ENCODE data around the gene LMO2.

LMO2 gene

DNA sequence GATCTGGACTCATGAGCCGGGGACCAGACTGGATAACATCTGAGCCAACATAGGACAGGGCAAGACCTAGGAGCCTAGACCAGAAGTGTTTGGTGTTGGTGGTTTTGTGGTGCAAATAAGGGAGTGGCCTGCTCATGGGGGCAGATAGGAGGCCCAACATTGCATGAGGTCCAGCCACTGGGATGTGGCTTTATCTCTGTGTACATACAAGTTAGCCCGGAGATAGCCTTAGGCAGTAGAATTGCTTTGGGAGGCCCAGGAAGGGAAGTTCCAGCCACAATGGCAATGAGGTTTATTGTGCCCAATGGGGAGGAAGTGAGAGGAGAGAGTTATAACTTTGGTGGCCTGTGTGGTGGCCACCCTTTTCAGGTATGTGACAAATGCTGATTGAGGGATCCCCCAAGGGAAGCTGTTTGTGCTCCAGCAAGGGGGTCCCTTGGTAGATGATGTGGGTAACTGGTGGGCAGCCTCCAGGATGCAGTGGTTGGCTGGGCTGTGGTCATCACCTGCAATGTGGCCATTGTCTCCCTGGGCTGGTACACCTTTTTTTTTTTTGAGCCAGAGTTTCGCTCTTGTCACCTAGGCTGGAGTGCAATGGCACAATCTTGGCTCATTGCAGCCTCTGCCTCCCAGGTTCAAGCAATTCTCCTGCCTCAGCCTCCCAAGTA, 6.4 kb downstream of the LMO2 start:
- no peak for DNase-seq

DNA sequence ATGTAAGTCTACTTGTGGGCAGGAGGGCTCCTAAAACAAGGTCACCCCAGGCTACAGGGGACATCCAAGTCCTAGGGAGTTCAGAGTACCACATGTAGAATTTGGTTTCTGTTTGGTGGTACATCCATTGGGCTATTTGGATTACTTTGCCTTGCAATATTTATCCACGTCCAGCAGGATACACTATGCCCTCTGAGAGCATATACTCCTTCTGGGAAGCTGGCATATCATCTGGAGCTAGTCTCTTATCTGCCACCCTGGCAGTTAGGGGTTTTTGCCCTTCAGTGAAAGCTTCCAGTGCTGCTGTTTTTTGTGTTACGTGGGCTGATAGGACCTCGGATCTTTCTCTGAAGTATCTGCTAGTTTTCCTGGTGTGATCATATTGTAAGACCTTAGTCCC, 7.3 kb downstream of the LMO2 start:
- no peak for DNase-seq

DNA sequence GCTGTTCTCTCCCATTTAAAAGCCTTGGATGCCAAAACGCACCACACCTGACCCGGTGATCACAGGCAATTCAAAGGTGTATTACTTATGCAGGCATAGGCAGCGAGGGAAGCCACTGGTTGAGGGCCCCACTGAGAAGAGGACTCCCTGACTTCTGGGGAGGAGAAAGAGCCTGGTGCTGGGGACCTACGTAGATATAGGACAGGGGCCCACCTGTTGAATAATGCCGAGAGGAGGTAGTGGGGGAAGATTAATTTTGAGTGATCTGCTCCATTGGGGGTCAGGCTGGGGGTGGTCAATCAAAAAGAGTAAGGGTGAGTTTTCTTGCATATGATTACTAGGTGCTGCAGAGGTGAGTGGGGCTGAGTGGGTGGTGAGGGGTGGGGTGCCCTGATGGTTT, 7.8 kb downstream of the LMO2 start:
- DNase-seq: no peak

DNA sequence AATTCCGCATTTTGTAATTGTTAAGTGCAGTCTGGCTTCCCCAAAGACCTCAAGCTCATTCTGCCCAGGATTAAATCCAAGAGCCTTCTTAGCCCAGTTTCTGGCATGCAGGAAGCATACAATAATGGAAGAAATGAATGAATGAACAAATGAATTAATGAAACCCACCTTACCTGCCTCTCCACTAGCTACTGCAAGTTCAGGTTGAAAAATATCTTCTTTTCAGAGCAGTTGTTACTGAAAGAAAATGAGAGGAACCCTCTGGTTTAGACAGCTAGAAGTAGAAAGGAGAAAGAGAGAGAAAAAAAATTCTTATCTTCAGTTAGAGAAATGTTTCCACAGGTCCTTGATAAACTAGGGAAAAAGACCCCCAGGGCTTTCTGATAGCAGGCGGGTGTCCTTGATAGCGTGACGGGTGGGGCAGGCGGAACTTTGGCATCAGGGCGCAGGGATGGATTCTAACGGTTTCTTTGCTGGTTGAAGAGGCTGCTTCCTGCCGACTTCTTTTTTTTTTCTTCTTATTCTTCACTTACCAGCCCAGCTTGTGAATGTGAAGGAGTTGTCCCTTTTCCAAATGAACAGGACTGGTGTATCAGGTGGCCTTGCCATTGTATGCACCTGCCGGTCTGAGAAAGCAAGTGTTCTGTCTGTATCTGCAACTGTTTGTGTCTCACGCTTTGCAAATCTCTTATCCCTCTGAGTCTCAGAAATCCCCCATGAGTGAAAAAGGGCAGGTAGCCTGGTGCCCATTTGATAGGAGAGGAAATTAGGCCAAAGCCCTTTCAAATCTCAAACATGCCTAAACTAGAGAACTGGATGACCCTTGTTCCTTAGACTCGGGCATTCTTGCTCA, 10.0 kb downstream of the LMO2 start:
- DNase-seq: no peak

DNA sequence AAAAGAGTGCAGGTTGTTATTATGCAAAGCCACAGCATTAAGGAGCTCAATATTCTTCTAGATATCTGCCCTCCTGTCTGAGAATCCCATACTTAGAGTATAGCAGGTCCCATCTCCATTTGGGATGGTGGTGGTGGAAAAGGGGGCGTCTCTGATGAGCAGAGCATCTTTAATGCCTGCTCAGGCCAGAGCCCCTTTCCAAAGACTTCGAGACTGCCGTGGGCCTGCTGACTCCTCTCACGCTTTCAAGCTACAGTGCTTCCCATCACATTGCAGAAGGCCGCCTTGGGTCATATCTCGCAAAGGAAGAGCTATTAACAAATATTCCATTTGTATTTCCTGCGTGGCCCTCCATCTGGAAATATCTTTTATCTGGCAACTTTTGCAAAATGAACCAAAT, 10.9 kb downstream of the LMO2 start:
- DNase-seq: no peak

DNA sequence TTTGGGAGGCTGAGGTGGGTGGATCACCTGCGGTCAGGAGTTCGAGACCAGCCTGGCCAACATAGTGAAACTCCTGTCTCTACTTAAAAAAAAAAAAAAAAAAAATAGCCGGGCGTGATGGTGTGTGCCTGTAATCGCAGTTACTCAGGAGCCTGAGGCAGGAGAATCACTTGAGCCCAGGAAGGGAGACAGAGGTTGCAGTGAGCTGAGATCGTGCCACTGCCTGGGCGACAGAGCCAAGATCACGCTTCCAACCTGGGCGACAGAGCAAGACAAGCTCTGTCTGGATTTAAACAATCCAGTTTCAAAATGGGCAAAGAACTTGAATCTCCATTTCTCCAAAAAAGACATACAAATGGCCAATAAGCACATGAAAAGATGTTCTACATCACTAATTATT, 12.5 kb downstream of the LMO2 start:
- DNase-seq: no peak

DNA sequence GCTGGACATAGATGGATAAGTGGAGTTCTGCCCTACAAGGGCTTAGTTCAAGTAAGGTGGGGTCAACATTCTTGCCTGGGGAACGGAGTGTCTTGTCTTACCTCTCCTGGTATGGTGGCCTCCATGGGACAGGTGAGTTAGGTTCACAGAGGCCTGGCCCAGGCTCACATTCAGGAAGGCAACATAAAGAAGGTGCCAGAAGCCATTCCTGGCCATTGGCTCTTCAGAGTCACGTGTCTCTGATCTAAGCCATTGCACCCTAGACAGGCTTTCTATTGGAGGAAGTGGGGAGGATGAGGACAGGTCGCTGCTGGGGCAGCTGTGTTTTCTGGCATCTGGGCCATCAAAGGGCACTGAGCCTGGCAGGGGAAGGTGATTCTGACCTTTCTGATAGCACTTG, 14.8 kb downstream of the LMO2 start:
- DNase-seq: no peak

DNA sequence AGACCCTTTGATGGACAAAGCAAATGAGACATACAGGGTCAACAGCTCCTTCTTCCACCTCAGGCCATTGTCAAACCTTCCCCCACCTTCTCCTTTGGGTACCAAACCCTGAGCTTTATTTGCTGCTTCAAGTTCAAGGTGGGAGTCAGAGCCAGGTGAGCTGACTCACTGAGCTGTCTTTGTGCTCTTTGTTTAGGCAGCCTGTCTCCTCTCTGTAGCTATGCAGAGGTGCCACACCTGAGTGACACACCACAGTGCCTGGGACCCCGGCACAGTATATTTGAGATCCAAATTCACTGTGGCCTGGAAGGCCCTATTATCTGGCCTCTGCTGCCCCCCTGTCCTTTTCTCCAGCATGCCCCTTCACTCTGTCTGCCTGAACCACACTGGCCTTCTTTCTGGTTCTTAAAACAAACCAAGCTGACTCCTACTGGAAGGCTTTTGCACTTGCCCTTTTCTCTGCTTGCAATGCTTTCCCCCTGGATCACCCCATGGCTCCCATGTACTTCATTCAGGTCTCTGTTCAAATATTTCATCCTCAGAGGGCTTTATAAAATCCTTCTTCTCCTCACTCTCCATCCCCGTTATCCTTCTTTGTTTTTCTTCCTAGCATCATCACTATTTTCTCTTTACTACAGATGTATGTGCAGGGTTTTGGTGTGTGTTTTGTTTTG, 16.1 kb downstream of the LMO2 start:
- DNase-seq: no peak

DNA sequence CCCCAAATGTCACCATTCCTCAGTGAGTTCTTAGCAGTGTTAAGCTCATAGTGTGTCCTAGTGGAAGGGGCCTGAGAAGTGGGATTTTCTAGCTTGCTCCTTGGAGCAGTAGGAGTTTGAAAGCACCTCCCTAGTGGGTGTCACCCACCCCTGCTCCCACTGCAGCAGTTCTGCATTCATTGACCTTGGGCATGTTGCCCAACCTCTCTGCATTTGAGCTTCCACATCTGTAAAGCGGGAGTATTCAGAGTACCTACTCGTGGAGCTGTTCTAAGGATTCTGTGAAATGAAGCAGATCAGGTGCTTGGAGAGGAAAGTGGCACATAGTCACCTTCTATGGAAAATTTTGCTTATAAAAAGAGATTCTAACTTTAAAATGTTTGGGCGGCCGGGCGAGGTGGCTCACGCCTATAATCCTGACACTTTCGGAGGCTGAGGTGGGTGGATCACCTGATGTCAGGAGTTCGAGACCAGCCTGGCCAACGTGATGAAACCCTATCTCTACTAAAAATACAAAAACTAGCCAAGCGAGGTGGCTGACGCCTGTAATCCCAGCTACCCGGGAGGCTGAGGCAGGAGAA, 16.9 kb downstream of the LMO2 start:
- DNase-seq: no peak

DNA sequence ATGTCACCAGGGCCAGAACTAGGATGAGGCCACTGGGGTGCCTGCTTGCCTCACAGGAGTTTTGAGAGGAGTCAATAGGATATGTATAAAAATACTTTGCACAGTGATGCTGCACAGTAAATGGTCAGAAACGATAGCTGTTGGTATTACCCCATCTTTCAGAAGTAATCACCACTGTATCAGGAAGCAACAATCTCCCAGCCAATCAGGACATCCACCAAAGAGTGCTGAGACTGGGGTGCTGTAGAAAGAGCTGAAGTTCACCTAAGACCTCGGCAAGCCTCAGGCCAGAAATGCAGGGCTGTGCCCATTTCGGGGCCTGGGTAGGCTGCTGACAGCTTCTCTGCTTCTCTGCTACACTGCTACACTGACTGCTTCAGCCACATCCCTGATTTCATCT, 17.4 kb downstream of the LMO2 start:
- no peak for DNase-seq

DNA sequence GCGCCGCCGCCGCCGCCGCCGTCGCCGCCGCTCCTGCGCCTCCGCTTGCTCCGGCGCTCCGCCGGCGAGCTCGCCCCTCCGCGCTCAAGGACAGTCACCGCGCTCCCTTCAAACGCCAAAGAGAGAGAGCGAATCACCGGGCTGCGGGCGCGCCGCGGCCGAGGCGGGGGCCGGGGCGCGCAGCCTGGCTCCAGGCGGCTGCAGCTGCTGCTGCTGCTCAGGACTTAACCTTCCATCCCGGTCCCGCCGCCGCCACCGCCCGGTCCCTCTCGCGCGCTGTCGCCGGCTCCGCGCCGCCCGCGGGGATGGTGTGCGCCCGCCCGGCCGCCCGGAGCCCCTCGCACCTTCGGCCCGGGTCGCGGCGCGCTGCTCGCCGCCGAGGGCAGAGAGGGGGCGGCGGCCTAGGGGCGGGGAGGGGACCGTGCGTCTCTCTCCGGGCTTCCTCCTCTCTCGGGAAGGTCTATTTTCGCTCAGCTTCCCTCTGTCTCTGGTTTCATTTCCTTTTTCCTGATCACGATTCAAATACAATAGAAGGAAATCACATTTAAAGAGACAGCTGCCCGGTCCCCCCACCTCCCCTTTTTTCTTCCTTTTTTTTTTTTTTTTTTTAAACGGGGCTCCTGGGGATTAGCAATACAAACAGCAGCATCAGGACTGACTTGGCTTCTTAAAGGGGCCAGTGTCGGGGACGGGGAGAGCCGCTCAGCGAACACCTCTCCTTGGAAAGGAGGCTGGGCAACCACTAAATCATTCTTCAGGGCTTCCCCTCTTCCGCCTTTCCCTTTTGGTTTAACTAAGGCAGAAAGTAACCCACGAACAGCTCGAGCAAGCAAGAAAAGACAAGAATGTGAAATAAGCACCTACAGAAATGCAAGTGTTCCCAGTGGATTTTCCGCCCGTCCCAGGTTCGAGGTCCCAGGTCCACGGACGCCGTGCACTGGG, 22.1 kb downstream of the LMO2 start:
- no peak for DNase-seq

DNA sequence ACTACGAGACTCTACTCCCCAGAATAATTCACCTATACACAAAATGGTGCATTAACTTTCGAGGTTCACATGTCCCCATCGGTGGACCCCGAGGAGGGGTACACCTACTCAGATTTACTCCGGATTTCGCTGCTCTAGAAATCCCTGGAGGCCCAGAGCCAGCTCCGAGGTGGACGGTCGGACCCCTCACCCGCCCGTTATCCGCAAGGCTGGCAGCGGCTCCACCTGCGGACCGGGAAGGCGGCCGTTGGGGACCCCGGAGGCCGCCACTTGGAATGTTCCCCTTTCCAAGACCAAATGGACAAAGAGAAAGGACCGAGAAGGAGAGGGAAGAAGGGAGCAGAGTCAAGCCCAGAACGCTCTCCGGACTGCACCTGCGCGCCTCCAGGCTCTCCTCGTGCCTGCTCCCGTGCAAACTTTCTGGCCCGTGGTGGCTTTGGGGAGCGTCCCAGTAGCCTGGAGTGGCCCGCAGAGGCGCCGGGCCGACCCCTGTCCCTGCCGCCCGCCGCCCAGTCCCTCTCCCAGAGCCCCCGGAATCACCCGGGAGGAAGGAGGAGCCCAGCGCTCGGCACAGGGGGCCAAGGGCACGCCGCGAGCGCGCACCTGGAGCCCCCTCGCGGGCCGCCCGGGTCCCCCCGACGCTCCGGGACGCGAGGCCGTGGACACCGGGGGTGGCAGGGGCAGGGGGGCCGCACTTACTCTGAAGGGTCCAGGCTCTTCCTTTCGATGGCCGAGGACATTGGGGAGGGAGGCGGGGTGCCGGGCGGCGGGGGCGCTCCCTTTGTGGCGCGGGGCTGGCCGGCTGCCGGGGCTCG, 23.0 kb downstream of the LMO2 start:
- no peak for DNase-seq

DNA sequence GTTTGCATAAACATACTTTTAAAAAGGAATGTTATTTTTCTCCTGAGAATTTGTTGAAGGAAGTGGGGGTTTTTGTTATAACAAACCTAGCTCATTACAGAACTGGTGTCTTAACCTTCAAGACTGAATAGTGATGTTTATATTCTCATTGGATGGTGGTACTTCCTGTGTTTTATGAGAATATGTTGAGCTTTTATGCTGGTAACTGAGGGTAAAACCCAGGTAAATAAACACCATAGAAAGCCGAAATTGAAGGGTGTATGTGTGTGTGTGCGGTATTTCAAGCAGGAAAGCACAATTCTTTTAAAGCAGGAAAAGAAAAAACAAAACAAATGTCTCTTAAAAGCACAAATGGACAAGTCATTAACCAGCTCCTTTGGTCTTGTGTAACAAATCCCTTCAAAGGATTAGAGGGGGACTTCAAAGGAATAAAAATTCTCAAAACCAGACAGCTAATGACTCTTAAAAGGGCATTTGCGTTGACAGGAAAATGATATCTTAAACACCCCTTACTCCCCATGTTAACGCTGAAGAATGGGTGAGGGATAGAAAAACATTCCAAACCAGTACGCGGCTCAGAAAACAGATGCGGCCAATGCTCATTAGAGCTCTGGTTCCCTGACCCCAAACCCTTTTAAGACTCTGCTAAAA, 23.8 kb downstream of the LMO2 start:
- DNase-seq: peak; percentile 46

DNA sequence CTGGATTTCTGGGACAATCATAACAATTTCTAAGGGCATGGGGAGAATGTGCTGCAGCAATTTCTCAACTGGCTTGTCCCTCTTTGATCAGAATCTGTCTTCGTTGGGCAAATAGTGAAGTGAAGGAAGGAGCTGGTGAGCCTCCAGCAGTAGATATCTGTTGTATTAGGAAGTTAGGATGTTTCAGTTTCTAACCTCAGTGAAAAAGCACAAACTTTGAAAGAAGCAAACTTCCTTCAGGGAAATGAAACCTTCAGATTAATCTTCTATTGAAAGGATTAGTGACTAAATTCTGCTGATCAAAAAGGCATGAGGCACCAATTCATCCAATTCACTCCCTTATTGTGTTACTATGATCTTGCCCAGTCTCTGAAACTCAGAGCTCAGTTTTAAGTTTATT, 24.3 kb downstream of the LMO2 start:
- no peak for DNase-seq

DNA sequence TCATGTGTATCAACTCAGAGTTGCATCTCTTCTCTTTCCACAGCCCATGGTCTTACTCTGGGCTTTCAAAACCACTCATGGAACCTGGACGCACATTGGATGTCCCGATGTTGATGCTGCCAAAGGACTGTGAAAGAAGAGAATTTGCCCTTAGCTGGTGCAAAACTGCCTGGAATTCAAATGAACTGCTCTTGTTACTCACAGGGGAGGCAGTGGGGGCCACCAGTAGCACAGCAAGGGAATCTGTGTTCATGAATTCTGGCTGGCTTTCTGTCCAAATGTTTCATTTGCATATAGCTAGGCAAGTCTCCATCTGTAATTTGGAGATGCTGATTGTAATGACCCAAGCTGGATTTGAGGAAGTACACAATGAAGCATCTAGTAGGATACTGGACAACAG, 24.9 kb downstream of the LMO2 start:
- DNase-seq: no peak

DNA sequence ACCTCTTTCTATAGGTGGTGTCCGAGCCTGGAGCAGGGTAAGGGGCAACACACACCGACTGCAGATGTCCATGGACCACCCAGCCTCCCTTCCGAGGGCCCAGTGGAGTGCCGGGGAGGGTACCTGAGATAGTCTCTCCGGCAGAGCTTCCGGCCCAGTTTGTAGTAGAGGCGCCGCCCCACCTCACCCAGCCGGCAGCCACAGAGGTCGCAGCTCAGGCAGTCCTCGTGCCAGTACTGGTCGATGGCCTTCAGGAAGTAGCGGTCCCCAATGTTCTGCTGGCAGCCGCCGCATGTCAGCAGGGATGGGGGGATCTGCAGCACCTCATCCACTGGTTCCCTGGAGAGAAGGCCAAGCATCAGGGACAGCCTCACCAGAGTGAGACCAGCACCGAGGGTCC, 27.4 kb downstream of the LMO2 start:
- no peak for DNase-seq

DNA sequence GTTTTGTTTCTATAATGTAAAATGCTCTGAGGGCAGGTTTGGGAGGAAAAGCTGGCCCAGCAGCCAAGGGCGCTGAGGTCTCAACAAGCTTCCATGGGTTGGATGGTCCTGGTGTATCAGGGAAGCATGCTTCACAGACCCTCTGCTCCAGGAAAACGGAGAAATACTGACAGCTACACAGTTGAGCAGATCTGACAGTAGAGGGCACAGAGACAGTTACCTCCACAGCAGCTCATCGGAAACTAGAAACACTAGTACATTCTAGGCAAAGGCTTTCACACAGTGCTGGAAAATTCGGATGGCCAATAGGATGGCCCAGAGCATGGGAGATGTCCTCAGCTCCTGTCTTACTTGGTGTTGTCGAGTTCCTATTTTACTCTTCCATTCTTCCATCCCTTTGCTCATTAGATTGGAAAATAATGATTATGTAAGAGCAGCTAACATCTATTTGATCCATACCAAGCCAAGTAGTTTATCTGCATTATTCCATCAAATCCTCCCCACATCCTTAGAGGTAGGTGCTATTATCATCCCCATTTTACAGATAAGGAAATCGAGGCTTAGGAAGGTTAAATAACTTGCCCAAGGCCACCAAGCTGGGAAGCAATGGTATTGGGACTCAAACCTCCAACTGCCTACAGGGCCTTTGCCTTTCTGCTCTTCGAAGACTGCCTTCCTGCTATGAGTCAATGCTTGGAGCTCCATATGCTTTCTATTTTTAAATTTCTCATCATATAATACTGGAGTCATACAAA, 28.3 kb downstream of the LMO2 start:
- DNase-seq: no peak

DNA sequence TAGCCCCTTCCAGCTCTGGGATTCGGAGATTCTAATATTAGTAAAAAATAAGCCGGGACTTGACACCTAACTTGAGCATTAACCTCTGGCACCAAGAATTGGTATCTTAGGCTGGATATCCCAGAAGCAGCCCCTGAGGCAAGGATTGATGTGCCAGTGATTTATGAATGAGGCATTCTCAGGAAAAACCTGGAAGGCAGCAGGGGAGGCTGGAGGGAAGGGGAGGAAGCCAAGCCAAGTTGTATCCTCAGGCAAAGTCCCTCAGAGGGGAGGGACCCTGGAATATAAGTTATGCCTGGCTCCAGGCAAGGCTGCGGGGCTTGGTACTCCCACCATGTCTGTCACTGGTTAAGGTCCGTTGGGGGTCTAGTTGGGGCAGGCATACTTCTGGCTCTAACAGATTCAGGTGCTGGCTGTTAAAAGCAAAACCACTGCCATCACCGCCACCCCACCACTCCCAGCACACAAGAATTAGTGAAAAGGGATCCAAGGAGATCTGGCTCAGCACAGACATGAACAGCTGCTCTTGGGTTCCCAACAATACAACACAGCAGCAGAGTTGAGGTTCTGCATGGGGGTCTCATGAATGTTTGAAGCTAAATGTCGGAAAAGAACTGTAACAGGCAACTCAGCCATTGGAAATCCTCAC, 29.8 kb downstream of the LMO2 start:
- DNase-seq: no peak

DNA sequence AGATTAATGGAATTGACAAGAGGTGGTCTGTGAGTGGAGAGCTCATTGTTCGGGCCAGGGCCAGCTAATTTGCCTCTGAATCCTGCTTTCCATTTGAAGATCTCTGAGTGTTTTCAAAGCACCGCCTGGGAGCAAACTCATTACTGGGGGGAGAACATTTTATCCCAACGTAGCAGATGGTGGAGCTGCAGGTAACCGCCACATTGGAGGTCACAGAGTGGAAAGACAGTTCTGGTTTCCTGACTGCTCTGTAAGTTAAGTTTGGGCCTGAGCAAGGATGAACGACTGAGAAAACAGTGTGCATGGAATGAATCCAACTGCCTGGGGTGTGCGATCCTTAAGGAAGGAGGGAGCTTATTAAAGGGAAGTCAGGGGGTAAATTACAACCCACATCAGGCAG, 30.5 kb downstream of the LMO2 start:
- DNase-seq: no peak

DNA sequence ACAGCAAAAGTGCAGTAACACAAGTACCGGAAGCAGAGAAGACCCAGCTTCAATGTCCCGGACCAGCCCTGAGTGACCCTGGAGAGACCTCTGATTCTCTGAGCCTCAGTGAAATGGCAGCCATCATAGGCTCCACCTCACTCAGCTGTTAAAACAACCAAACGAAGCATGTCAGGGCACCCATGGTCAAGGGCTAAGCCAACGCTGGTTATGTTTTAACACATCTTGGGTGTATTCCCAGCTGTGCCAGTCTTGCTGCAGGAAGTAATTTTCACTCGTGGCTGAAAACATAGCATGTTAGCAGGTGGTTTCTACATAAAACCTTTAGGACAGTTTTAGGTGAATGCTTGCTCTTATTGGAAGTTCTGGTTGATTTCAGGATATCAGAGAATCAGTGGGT, 30.9 kb downstream of the LMO2 start:
- no peak for DNase-seq
